Measurements from ENCODE around the gene EXTL2.

Gene EXTL2

GRCh38 chr1:100931716-100932115 lies 37.1 kb upstream of the EXTL2 start:
- DNase-seq (ENCODE audit: low spot score), result no peak
- TF ChIP-seq CTCF (IDR thresholded peaks at IDR 0.05; ENCODE audit: extremely low read depth, missing control alignments), result no peak

- TF ChIP-seq CTCF (IDR thresholded peaks at IDR 0.05; ENCODE audit: extremely low read depth, missing control alignments), result no peak
- DNase-seq (ENCODE audit: low spot score), result no peak
These were observed 35.9 kb upstream of the EXTL2 start for GRCh38 chr1:100930494-100930893.

DNA sequence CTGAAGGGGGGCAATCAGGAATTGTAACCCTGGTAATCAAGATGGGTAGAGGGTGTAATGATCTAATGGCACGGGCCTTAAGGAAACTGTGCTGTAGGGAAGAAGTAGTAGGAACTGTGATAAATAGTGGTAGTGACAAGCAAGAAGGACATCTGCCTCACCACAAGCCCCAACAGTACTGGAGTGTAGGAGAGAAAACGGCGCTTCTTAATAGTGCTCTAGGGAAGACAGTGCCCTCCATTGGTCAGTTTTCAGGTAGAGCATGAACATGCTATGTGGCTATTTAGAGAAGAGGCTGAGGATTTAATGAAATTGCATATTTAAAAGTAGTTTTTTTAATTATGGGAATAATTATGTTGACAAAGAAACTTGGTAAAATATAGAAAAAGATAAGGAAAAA lies 33.5 kb upstream of the EXTL2 start:
- no peak for DNase-seq (ENCODE audit: low spot score)
- TF ChIP-seq CTCF (IDR thresholded peaks at IDR 0.05; ENCODE audit: extremely low read depth, missing control alignments), result no peak

DNA sequence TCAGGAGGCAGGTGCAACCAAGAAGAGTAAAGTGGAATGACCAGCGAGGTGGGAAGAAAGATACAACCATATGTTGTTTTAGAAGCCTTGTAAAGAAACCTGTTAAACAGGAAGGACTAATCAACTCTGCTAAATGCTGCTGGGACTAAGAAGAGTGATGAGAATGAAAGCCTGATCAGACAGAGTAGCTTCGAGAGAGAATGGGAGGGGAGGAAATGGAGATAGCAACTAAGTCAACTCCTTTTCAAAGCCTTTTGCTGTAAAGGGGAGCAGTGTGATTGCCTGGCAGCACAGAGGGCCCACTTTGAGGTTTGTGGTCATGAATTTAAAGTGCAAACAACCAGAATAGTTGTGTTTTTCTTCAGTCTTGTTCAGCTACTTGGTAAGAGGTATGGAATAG lies 32.6 kb upstream of the EXTL2 start:
- no peak for DNase-seq (ENCODE audit: low spot score)

GRCh38 chr1:100926240-100926639 lies 31.6 kb upstream of the EXTL2 start:
- TF ChIP-seq CTCF (IDR thresholded peaks at IDR 0.05; ENCODE audit: extremely low read depth, missing control alignments), result no peak
- no peak for DNase-seq (ENCODE audit: low spot score)

More for the DNA sequence above, 32.6 kb upstream of the EXTL2 start:
- no peak for TF ChIP-seq CTCF (IDR thresholded peaks at IDR 0.05; ENCODE audit: extremely low read depth, missing control alignments)

DNA sequence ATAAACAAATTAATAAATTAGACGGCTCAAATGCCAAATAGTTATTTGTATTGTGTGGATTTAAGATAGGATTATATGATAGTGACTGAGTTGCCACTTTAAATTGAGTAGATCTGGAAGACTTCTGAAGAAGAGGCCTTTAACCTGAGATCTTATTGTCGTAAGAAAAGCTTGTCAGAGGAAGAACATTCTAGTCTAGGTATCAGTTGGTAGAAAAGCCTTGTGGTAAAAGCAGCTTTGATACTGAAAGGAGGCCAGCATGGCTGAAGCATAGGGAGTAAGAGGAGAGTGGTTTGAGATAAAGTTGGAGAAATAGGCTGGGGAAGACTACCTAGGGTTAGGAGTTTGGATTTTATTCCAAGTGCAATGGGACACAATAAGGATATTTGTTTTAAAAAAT lies 30.3 kb upstream of the EXTL2 start:
- TF ChIP-seq CTCF (IDR thresholded peaks at IDR 0.05; ENCODE audit: extremely low read depth, missing control alignments), result no peak
- no peak for DNase-seq (ENCODE audit: low spot score)

DNA sequence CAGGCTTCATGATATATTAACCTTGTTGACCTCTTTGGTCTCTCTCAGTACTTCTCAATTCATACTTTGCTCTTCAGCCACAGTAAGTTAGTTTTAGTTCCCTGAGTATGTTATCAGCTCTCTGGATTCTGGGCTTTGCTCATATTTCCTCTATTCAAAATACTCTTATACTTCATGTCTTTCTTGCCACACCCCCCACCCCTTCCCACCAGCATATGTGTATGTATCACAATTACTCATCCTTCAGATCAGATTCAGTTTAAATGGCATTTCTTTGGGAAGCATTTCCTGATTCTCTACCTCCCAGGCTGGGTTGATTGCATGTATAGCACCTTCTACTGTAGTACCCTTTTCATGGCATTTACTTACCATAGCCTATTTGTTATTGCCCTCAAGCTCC lies 29.6 kb upstream of the EXTL2 start:
- no peak for DNase-seq (ENCODE audit: low spot score)
- no peak for TF ChIP-seq CTCF (IDR thresholded peaks at IDR 0.05; ENCODE audit: extremely low read depth, missing control alignments)
